HepG2 (cell line): Measurements from ENCODE around the gene MUSK. TPM values are rescaled to one million over a fixed set of nuclear protein-coding genes. Genes with fewer than 3 reads are reported as not detected.

ENCODE experiments used
- ATF7-NPFF ChIP-seq: sonication (generic); formaldehyde crosslinking; IDR thresholded peaks from 2 replicates; pipeline ENCODE4 v1.8.1; 2023; ENCODE audit warnings: mild to moderate bottlenecking, low read depth, missing genetic modification reagents, moderate library complexity
- HNF1B ChIP-seq: sonication (generic); formaldehyde crosslinking; IDR thresholded peaks from 2 replicates; pipeline ENCODE4 v1.5.1; 2020; ENCODE audit warnings: mild to moderate bottlenecking, moderate library complexity, missing genetic modification reagents
- IKZF4 ChIP-seq: sonication (generic); formaldehyde crosslinking; IDR thresholded peaks from 2 replicates; pipeline ENCODE4 v1.5.1; 2020; ENCODE audit warnings: borderline replicate concordance, mild to moderate bottlenecking, low read depth, missing genetic modification reagents; ENCODE audit errors: not compliant biosample characterization
- ISL2 ChIP-seq: sonication (generic); formaldehyde crosslinking; IDR thresholded peaks from 2 replicates; pipeline ENCODE4 v1.5.0; 2020; ENCODE audit warnings: missing genetic modification reagents
- MIER3 ChIP-seq: IDR thresholded peaks from 2 replicates; pipeline ENCODE4 v1.6.1; 2016; ENCODE audit warnings: missing compliant biosample characterization, borderline replicate concordance
- MTERF4 ChIP-seq: sonication (generic); formaldehyde crosslinking; IDR thresholded peaks from 2 replicates; pipeline ENCODE4 v1.8.0; 2023; ENCODE audit warnings: mild to moderate bottlenecking, missing genetic modification reagents
- ZNF318 ChIP-seq: sonication (generic); formaldehyde crosslinking; IDR thresholded peaks from 2 replicates; pipeline ENCODE4 v1.4.0; 2020; ENCODE audit warnings: mild to moderate bottlenecking, missing genetic modification reagents
- polyA plus RNA-seq, 8 experiments: library from polyadenylated mRNA; depleted of rRNA in 3 of 8; stranded (reverse) in 7 of 8; unstranded in 1 of 8; fragments of >200 nt; fragmentation: Illumina TruSeq in 4 of 8; extraction: Trizol in 4 of 8; gene quantifications; 2 replicates each; pipeline versions ENCODE4 v1.2.1 to v1.2.3, GENCODE V29; 2011 to 2016; ENCODE audit warnings: low read depth in 4 of 8, missing spikeins in 1 of 8, mixed read lengths in 1 of 8; ENCODE audit not compliant: insufficient read depth in 1 of 8
- total RNA-seq, 5 experiments: library from RNA; depleted of rRNA; stranded (reverse); fragments of >200 nt; fragmentation: Illumina TruSeq; extraction: Trizol; gene quantifications; 2 replicates each; pipeline ENCODE4 v1.2.3, GENCODE V29; 2016; ENCODE audit warnings: low read depth in 1 of 5
- TF ChIP-seq, protein P1 (sequence below): sonication (generic); formaldehyde crosslinking; IDR thresholded peaks from 2 replicates; pipeline ENCODE4; 2020; ENCODE audit warnings: missing genetic modification reagents, mild to moderate bottlenecking, borderline replicate concordance

The MUSK gene
- total and polyA plus RNA-seq, 2 of the 13 experiments (the other 11 are each of a cell fraction or from before 2014, with no cell fraction given), result not detected

DNA sequence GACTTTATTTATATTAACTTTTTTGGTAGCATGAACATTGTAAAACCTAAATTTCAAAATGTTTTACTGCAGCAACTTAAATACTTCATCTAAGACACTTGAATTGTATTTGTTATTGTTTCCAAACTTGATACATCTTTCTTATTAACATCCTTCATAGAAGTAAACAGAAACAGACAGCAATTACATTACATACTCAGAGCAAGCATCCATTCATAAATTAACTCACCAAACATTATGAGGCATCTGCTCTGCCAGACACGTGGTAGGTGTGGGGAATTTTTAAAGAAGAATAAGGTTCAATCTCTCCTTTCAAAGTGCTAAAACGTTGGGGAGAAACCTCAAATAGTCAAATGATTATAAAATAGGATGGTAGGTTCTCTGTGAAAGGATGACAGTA lies 130.8 kb downstream of the MUSK start (continued):
- TF ChIP-seq, protein P1, sequence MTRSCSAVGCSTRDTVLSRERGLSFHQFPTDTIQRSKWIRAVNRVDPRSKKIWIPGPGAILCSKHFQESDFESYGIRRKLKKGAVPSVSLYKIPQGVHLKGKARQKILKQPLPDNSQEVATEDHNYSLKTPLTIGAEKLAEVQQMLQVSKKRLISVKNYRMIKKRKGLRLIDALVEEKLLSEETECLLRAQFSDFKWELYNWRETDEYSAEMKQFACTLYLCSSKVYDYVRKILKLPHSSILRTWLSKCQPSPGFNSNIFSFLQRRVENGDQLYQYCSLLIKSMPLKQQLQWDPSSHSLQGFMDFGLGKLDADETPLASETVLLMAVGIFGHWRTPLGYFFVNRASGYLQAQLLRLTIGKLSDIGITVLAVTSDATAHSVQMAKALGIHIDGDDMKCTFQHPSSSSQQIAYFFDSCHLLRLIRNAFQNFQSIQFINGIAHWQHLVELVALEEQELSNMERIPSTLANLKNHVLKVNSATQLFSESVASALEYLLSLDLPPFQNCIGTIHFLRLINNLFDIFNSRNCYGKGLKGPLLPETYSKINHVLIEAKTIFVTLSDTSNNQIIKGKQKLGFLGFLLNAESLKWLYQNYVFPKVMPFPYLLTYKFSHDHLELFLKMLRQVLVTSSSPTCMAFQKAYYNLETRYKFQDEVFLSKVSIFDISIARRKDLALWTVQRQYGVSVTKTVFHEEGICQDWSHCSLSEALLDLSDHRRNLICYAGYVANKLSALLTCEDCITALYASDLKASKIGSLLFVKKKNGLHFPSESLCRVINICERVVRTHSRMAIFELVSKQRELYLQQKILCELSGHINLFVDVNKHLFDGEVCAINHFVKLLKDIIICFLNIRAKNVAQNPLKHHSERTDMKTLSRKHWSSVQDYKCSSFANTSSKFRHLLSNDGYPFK, result no peak
- no peak for TF ChIP-seq MIER3 (CRISPR knock-in tag)
- no peak for TF ChIP-seq HNF1B
- TF ChIP-seq IKZF4 (CRISPR knock-in tag), result no peak
- TF ChIP-seq ZNF318 (CRISPR knock-in tag), result no peak
- TF ChIP-seq ISL2 (CRISPR knock-in tag), result no peak
- TF ChIP-seq MTERF4, result no peak
- no peak for TF ChIP-seq ATF7-NPFF (CRISPR knock-in tag)
